ENCODE results near the gene SLC12A8.

The SLC12A8 gene

DNA sequence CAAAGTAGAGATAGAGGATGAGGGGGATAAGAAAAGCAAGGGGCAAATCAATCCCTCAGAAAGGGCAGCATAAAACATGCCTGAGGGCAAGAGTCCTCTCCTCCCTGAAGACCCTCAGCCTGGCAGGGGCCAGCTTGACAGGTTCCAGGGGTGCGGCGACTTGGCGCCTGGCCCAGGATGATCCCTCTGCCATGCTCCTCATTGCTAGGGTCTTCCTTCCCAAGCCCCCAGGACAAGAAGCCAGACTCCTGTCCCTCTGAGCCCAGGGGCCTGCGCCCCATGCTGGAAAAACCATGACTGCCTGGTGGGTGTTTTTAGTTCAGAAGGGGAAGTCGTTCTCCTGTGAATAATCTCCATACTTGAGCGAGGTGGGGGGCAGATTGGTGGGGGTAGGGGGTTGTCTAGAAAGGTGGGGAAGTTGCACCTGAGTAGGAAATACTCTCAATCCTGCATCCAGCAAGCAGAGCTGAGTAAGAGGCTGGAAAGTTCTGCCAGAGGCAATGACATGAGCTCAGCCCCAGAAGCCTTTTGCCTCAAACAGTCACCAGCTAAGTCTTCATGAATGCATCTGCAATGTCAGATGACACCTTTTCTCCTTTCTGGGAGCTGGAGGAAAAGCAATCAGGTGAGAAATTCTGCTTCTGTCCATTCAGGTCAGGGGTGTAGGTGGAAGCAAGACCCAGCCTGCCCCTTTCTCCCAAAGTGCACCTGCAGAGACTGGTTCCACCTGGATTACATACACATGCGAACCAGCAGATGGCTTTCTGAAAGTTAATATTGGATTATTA is 18.3 kb downstream of the SLC12A8 start:
- no peak for DNase-seq (ENCODE audit: low read depth)
- TF ChIP-seq, protein P1, sequence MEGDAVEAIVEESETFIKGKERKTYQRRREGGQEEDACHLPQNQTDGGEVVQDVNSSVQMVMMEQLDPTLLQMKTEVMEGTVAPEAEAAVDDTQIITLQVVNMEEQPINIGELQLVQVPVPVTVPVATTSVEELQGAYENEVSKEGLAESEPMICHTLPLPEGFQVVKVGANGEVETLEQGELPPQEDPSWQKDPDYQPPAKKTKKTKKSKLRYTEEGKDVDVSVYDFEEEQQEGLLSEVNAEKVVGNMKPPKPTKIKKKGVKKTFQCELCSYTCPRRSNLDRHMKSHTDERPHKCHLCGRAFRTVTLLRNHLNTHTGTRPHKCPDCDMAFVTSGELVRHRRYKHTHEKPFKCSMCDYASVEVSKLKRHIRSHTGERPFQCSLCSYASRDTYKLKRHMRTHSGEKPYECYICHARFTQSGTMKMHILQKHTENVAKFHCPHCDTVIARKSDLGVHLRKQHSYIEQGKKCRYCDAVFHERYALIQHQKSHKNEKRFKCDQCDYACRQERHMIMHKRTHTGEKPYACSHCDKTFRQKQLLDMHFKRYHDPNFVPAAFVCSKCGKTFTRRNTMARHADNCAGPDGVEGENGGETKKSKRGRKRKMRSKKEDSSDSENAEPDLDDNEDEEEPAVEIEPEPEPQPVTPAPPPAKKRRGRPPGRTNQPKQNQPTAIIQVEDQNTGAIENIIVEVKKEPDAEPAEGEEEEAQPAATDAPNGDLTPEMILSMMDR (conservative IDR thresholded peaks at IDR 0.05; ENCODE audit: low read depth, low read length) = no peak
- H3K4me3 ChIP-seq (ENCODE audit: low read length) = no peak overlapping the region

DNA sequence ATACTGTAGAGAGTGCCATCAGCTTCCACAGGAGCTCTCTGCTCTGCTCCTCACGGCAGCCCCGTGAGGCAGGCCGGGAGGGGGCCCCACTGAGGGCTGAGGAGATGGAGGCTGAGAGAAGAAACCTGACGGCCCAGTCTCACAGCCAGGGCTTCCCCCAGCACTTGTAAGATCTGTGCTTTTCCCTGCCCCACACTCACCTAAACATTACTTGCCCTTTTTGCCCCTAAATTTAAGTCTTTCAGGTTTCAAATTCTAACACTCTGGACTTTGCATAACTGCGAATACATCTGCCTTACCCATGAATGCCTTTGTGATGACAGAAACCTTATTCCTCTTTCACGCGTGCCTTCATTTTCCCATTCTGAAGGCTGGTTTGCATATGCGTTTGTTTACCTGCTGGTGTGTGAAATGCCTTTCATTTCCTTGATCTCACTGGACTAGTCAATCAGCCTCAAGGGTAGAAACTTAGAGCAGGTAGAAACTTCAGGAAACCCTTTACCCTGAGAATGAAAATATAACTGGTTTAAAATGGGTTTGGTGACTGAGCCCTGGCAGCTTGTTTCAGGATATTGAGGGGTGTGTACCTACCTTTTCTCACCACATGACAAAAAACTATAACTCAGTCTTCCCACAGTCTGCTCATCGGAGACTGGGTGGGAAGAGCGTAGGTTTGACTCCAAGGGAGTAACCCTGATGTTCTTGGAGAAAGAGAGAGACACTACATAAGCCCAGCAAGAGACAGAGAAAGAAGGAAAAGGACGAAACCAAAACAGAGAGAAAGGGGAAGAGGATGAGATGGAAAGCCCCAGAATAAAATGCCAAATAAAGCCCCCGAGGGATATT is 20.1 kb downstream of the SLC12A8 start:
- no peak for DNase-seq (ENCODE audit: low read depth)
- TF ChIP-seq, protein P1 (conservative IDR thresholded peaks at IDR 0.05; ENCODE audit: low read depth, low read length) = peak; percentile 31
- H3K4me3 ChIP-seq (ENCODE audit: low read length) = no peak overlapping the region

DNA sequence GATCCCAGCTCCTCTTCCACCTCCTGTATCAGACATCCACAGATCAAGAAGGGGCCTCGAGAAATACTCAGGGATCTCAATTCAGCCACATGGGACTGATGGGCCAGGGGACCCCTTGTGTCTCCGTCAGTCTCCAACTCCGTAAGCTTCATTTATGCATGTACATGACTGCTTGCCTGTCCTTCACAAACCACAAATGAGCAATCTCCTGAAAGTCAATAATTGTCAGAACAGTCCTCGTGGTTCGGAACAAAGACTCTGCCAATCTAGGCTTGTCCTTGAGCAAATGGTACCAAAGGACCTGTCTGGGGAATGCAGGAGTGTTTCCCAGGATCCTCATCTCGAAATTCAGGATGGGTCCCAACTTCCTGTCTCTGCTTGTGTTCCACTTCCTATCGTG is 20.8 kb downstream of the SLC12A8 start:
- no peak overlapping the region for H3K4me3 ChIP-seq (ENCODE audit: low read length)
- no peak for DNase-seq (ENCODE audit: low read depth)
- TF ChIP-seq, protein P1 (conservative IDR thresholded peaks at IDR 0.05; ENCODE audit: low read depth, low read length) = no peak

DNA sequence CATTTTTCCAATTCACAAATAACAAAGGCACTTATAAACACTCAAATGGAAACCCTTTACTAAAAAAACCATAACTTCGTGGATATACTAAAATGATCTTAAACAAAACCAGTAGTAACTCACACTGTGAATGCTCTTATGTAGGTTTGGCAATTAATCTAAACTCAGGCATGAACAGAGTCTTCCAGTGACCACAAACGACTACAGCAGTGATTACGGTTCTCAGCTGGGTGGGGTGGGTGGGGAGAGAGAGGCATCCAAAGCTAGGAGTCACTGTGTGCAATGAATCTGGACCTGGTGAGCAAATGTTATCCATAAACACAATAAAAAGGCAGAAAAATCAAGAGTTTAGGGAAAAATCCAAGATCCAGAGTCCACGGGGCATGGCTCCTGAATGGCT is 21.3 kb downstream of the SLC12A8 start:
- DNase-seq (ENCODE audit: low read depth) = no peak
- no peak overlapping the region for H3K4me3 ChIP-seq (ENCODE audit: low read length)
- TF ChIP-seq, protein P1 (conservative IDR thresholded peaks at IDR 0.05; ENCODE audit: low read depth, low read length) = no peak

DNA sequence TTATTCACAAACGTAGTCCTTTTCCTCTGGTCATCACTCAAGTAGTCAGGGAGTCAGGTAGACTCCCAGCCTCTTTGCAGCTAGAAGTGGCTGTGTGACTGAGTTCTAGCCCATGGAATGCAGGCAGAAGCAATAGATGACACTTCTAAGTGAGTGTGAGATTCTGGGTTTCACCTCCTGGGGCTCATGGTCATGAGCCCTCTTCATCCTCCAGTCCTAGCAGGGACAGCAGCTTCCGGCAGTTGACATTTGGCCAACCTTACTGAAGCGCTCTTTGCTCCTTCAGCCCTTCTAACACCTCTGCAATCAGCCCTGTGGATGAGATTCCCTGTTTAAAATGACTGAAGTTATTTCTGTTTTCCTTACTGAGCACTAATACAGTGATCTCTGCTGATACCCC is 21.8 kb downstream of the SLC12A8 start:
- TF ChIP-seq, protein P1 (conservative IDR thresholded peaks at IDR 0.05; ENCODE audit: low read depth, low read length) = no peak
- no peak overlapping the region for H3K4me3 ChIP-seq (ENCODE audit: low read length)
- no peak for DNase-seq (ENCODE audit: low read depth)

DNA sequence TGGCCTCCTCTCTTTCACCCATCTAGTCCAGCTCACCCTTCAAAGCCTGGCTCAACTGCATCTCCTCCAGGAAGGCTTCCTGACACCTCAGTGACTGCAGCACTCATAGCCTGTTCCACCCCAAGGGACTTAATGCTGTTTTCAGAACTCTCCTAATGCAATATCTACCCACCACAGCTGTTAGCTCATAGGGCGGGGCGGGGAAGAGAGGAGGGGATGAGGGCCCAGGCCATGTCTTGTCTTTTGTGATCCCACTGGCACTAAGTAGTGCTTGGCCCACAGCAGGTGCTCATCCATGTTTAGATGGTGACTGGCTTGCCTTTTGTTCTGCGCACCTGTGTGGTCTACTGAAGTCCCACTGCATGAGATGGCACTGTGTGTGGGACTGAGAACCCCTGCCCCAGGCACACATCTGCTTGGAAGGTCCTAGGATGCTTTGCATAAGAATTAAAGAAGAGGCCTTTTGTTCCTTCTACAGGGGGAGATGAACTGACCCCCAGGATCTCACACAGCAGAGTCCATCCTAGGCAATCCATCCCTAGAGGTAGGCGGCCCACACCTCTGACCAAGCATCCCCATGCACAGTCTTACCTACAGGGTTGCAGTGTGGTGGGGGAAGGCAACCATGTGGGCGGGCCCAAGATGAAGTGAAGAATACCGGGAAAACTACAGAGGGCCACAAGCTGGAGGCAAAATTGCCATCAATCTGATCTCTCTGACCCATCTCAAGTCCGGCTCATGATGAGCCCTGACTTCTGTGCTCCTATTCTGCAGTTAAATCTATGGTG is 23.0 kb downstream of the SLC12A8 start:
- TF ChIP-seq, protein P1 (conservative IDR thresholded peaks at IDR 0.05; ENCODE audit: low read depth, low read length) = no peak
- no peak overlapping the region for H3K4me3 ChIP-seq (ENCODE audit: low read length)
- DNase-seq (ENCODE audit: low read depth) = no peak
